Peyer's patch (tissue), 4 donors: ENCODE data around the gene GEN1. TPM values are rescaled to one million over a fixed set of nuclear protein-coding genes. Genes with fewer than 3 reads are reported as not detected.

Experiments used
- DNase-seq, 3 donors: peaks; one replicate each; pipeline ENCODE4 v3.0.0-alpha.2; 2017 to 2019
- H3K27ac ChIP-seq, 4 donors: fragments of 200-600 bp; sonication (generic); one replicate each; pipeline ENCODE4 v1.5.1; 2016 to 2019
- H3K27me3 ChIP-seq, 2 donors: fragments of 200-600 bp; sonication (generic); one replicate each; pipeline ENCODE4 v1.5.1; 2019
- H3K36me3 ChIP-seq, 3 donors: fragments of 200-600 bp; sonication (generic); one replicate each; pipeline ENCODE4 v1.5.1; 2016 to 2019
- H3K4me1 ChIP-seq, 4 donors: fragments of 200-600 bp; sonication (generic); one replicate each; pipeline ENCODE4 v1.5.1; 2016 to 2019
- H3K4me3 ChIP-seq, 4 donors: fragments of 200-600 bp; sonication (generic); 1 replicate in 3 of 4; 2 replicates in 1 of 4; pipeline ENCODE4 v1.5.1; 2016 to 2019; ENCODE audit warnings: mild to moderate bottlenecking in 1 of 4
- H3K9me3 ChIP-seq, 4 donors: fragments of 200-600 bp; sonication (generic); one replicate each; pipeline ENCODE4 v1.5.1; 2016 to 2019; ENCODE audit warnings: mild to moderate bottlenecking in 1 of 4
- CTCF ChIP-seq, 6 experiments: fragments of 450-650 bp in 4 of 6; fragments of 200-600 bp in 2 of 6; sonication (generic) in 1 of 6; IDR thresholded peaks; one replicate each; pipeline ENCODE4 v1.5.1; 2017 to 2019; ENCODE audit warnings: antibody characterized with exemption in 6 of 6, mild to moderate bottlenecking in 3 of 6, moderate library complexity in 1 of 6
- POLR2A ChIP-seq, 2 donors: fragments of 450-650 bp; IDR thresholded peaks; one replicate each; pipeline ENCODE4 v1.5.1; 2017; ENCODE audit warnings: antibody characterized with exemption in 2 of 2, mild to moderate bottlenecking in 2 of 2, moderate library complexity in 2 of 2
- total RNA-seq, 4 donors: library from RNA; depleted of rRNA; stranded (reverse); fragments of >200 nt; gene quantifications; one replicate each; pipeline ENCODE4 v1.1.0, GENCODE V29; 2016

GEN1 gene
- total RNA-seq, 4 donors from 2014 or later = 16.8 to 40.2 (median 22.2) TPM

GRCh38 chr2:17788773-17789172 is 34.8 kb downstream of the GEN1 start:
- Histone ChIP-seq H3K36me3 (no peaks in the 10 kb centered on the region), H3K4me3 (no peak overlapping the region)
- TF ChIP-seq POLR2A (IDR thresholded peaks at IDR 0.05) (no peak), CTCF (IDR thresholded peaks at IDR 0.05) (no peak)

GRCh38 chr2:17790536-17790935 is 36.6 kb downstream of the GEN1 start:
- no peak for TF ChIP-seq CTCF (IDR thresholded peaks at IDR 0.05)
- no peak for TF ChIP-seq POLR2A (IDR thresholded peaks at IDR 0.05)
- H3K4me1 ChIP-seq = no peaks in the 10 kb centered on the region
- H3K27ac ChIP-seq = no peak overlapping the region

More at GRCh38 chr2:17788773-17789172, 34.8 kb downstream of the GEN1 start:
- DNase-seq = no peak
- no peaks in the 10 kb centered on the region for H3K27me3 ChIP-seq
- H3K9me3 ChIP-seq = no peaks in the 10 kb centered on the region
- no peak overlapping the region for H3K27ac ChIP-seq
- H3K4me1 ChIP-seq = no peaks in the 10 kb centered on the region

GRCh38 chr2:17791121-17791816 is 37.3 kb downstream of the GEN1 start:
- no peak for DNase-seq
- TF ChIP-seq POLR2A (IDR thresholded peaks at IDR 0.05) (no peak), CTCF (IDR thresholded peaks at IDR 0.05) (no peak)
- Histone ChIP-seq H3K9me3 (no peaks in the 10 kb centered on the region), H3K4me3 (no peak overlapping the region), H3K27me3 (no peaks in the 10 kb centered on the region), H3K27ac (no peak overlapping the region), H3K4me1 (no peaks in the 10 kb centered on the region), H3K36me3 (no peaks in the 10 kb centered on the region)

More at GRCh38 chr2:17790536-17790935, 36.6 kb downstream of the GEN1 start:
- Histone ChIP-seq H3K9me3 (no peaks in the 10 kb centered on the region), H3K4me3 (no peak overlapping the region), H3K27me3 (no peaks in the 10 kb centered on the region), H3K36me3 (no peaks in the 10 kb centered on the region)
- DNase-seq = no peak

GRCh38 chr2:17791817-17792130 is 37.8 kb downstream of the GEN1 start:
- Histone ChIP-seq H3K9me3 (no peaks in the 10 kb centered on the region), H3K27ac (no peak overlapping the region), H3K27me3 (no peaks in the 10 kb centered on the region), H3K4me1 (no peaks in the 10 kb centered on the region), H3K36me3 (no peaks in the 10 kb centered on the region), H3K4me3 (no peak overlapping the region)
- no peak for TF ChIP-seq POLR2A (IDR thresholded peaks at IDR 0.05)
- TF ChIP-seq CTCF (IDR thresholded peaks at IDR 0.05) = no peak
- DNase-seq = no peak

GRCh38 chr2:17792515-17792914 is 38.6 kb downstream of the GEN1 start:
- H3K9me3 ChIP-seq = no peaks in the 10 kb centered on the region
- no peak for TF ChIP-seq POLR2A (IDR thresholded peaks at IDR 0.05)
- TF ChIP-seq CTCF (IDR thresholded peaks at IDR 0.05) = no peak
- H3K36me3 ChIP-seq = no peaks in the 10 kb centered on the region
- no peak overlapping the region for H3K4me3 ChIP-seq
- H3K27me3 ChIP-seq = no peaks in the 10 kb centered on the region
- no peak for DNase-seq
- no peaks in the 10 kb centered on the region for H3K4me1 ChIP-seq
- H3K27ac ChIP-seq = no peak overlapping the region

DNA sequence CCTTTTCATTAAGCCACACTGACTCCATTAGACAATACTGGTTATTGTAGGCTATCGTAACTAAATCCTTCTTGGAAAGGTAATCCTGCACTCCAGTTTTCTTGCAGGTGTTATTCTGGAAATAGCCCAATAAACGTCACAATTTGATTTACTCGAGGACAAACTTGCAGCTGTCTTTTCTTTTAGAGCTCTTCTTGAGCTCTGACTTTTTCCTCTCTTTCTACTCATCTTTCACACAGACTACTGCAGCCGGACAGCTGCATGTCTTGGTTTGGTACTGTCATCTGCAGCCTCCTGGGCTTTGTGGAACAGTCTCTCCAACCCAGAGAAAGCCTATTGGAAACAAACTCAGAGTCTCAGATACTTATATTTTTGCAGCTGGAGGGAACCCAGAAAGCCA is 39.4 kb downstream of the GEN1 start:
- DNase-seq = no peak
- no peak for TF ChIP-seq CTCF (IDR thresholded peaks at IDR 0.05)
- TF ChIP-seq POLR2A (IDR thresholded peaks at IDR 0.05) = no peak
- Histone ChIP-seq H3K9me3 (no peaks in the 10 kb centered on the region), H3K4me3 (no peak overlapping the region), H3K27me3 (no peaks in the 10 kb centered on the region), H3K4me1 (no peaks in the 10 kb centered on the region), H3K36me3 (no peaks in the 10 kb centered on the region), H3K27ac (no peak overlapping the region)
